Right lobe of liver (tissue), 6 donors: Measurements from ENCODE around the gene UBE2S. TPM values are rescaled to one million over a fixed set of nuclear protein-coding genes. Genes with fewer than 3 reads are reported as not detected.

Source experiments
- ATAC-seq, 4 donors: fragments of 200-7000 bp; cut with Tn5 transposase; one replicate each; pipeline ENCODE4 v1.9.1; 2020; ENCODE audit warnings: mild to moderate bottlenecking in 4 of 4, moderate library complexity in 4 of 4
- DNase-seq, 3 donors: peaks; one replicate each; pipeline ENCODE4 v3.0.0-alpha.2; 2020
- H3K27ac ChIP-seq, 3 donors: fragments of 200-600 bp; one replicate each; pipeline ENCODE4 v1.8.0; 2022
- H3K27me3 ChIP-seq, 2 donors: fragments of 200-600 bp; one replicate each; pipeline ENCODE4 v1.8.0; 2022
- H3K36me3 ChIP-seq, 4 donors: fragments of 200-600 bp; sonication (generic) in 1 of 4; one replicate each; pipeline versions ENCODE4 v1.5.1 to v1.8.0; 2017 to 2022; ENCODE audit warnings: control low read depth in 1 of 4
- H3K4me1 ChIP-seq, 4 donors: fragments of 200-600 bp; sonication (generic) in 1 of 4; one replicate each; pipeline versions ENCODE4 v1.5.1 to v1.8.0; 2017 to 2022; ENCODE audit warnings: control low read depth in 1 of 4
- H3K4me3 ChIP-seq, 3 donors: fragments of 200-600 bp; one replicate each; pipeline ENCODE4 v1.8.0; 2022
- H3K9me3 ChIP-seq, 4 donors: fragments of 200-600 bp; sonication (generic) in 1 of 4; one replicate each; pipeline versions ENCODE4 v1.5.1 to v1.8.0; 2017 to 2022; ENCODE audit warnings: control low read depth in 1 of 4
- CTCF ChIP-seq, 4 donors: fragments of 200-600 bp in 3 of 4; fragments of 450-650 bp in 1 of 4; IDR thresholded peaks; one replicate each; pipeline versions ENCODE4 v1.5.1 to v1.8.0; 2016 to 2022; ENCODE audit warnings: antibody characterized with exemption in 4 of 4, mild to moderate bottlenecking in 2 of 4
- POLR2A ChIP-seq: fragments of 450-650 bp; IDR thresholded peaks from one replicate; pipeline ENCODE4 v1.6.1; 2017; ENCODE audit warnings: antibody characterized with exemption, mild to moderate bottlenecking
- WGBS: methylation state at CpG from one replicate; pipeline ENCODE4 v1.1.6; 2018; ENCODE audit warnings: low coverage, low lambda C conversion rate; ENCODE audit not compliant: insufficient coverage; ENCODE audit errors: missing lambda C conversion rate; 5-methylcytosine and 5-hydroxymethylcytosine counted together
- intact Hi-C, 2 donors: fragments of 100-400 bp; cut with DNase I; formaldehyde crosslinking; loops; one replicate each; pipeline versions ENCODE4 v1.11.2 to v1.14.1; 2022
- total RNA-seq, 6 experiments: library from RNA; depleted of rRNA in 2 of 6; stranded (reverse); fragments of >200 nt in 2 of 6; fragmentation: NEBNext Ultra II Directional in 3 of 6; extraction: Animal tissue kit (Norgen Biotek cat#: 25700) in 3 of 6; gene quantifications; one replicate each; pipeline versions ENCODE4 v1.1.0 to v1.2.4, GENCODE V29; 2016 to 2023
- donor health status: DM: no; HTN: yes; CAD: no.
- donor health status: DM: no; HTN: no; CAD: no.
- donor health status: DM: no; HTN: no; CAD: no.
- donor health status: DM: no; HTN: yes; CAD: no.
- donor health status: DM: no; HTN: yes; CAD: no.

Gene UBE2S
- total RNA-seq, 6 experiments from 2014 or later = 4.3 to 16.4 (median 9.1) TPM

- no peak within 1 kb of the TSS for H3K27ac ChIP-seq
- WGBS = 90% methylated on average over 10 of the region's 27 CpGs
- no peaks in the 10 kb centered on the region for H3K9me3 ChIP-seq
- ATAC-seq (no peak), DNase-seq (no peak)
- no peak within 1 kb of the TSS for H3K4me3 ChIP-seq
- TF ChIP-seq CTCF (IDR thresholded peaks at IDR 0.05) = no peak
- TF ChIP-seq POLR2A = no peak
- intact Hi-C loops = no loop called here
- H3K4me1 ChIP-seq = no peaks in the 10 kb centered on the region
- H3K27me3 ChIP-seq = no peaks in the 10 kb centered on the region
- no peaks in the 10 kb centered on the region for H3K36me3 ChIP-seq
Observed at GRCh38 chr19:55362990-55363716, 44.4 kb downstream of the UBE2S start, which contains the start of gene GARIN5B. TSS of gene GARIN5B (minus strand) at chr19:55363260. CDS start at chr19:55363066, 194 bp downstream.

GRCh38 chr19:55362174-55362989, 45.2 kb downstream of the UBE2S start:
- Histone ChIP-seq H3K4me1 (no peaks in the 10 kb centered on the region), H3K27ac (no peak overlapping the region), H3K9me3 (no peaks in the 10 kb centered on the region), H3K27me3 (no peaks in the 10 kb centered on the region), H3K36me3 (no peaks in the 10 kb centered on the region), H3K4me3 (no peak overlapping the region)
- no peak for TF ChIP-seq CTCF (IDR thresholded peaks at IDR 0.05)
- TF ChIP-seq POLR2A = no peak
- no peak for ATAC-seq
- 40% methylated on average over 2 of the region's 38 CpGs for WGBS
- intact Hi-C loops = no loop called here
- no peak for DNase-seq

- no peaks in the 10 kb centered on the region for H3K4me1 ChIP-seq
- no peak for ATAC-seq
- WGBS = no CpG with 5 or more reads among the region's 16 CpGs
- TF ChIP-seq CTCF (IDR thresholded peaks at IDR 0.05) = no peak
- TF ChIP-seq POLR2A = no peak
- no peak overlapping the region for H3K4me3 ChIP-seq
- H3K9me3 ChIP-seq = no peaks in the 10 kb centered on the region
- H3K27ac ChIP-seq = no peak overlapping the region
- no peaks in the 10 kb centered on the region for H3K36me3 ChIP-seq
- DNase-seq = no peak
- intact Hi-C loops = no loop called here
- no peaks in the 10 kb centered on the region for H3K27me3 ChIP-seq
Observed at GRCh38 chr19:55360902-55361301, 46.7 kb downstream of the UBE2S start.

- Histone ChIP-seq H3K4me1 (no peaks in the 10 kb centered on the region), H3K9me3 (no peaks in the 10 kb centered on the region), H3K36me3 (no peaks in the 10 kb centered on the region), H3K4me3 (no peak overlapping the region), H3K27me3 (no peaks in the 10 kb centered on the region), H3K27ac (no peak overlapping the region)
- 58% methylated on average over 11 of the region's 32 CpGs for WGBS
- TF ChIP-seq POLR2A (no peak), CTCF (IDR thresholded peaks at IDR 0.05) (no peak)
- no peak for ATAC-seq
- DNase-seq = peak in 1 of 3 donors; percentile 16
- intact Hi-C loops = no loop called here
Observed at GRCh38 chr19:55358943-55359908, 48.4 kb downstream of the UBE2S start.
